ENCODE data around the gene DCLRE1B. TPM values are rescaled to one million over a fixed set of nuclear protein-coding genes. Genes with fewer than 3 reads are reported as not detected.

The DCLRE1B gene
- total RNA-seq, 1 donor from 2014 or later = 1.9 TPM

DNA sequence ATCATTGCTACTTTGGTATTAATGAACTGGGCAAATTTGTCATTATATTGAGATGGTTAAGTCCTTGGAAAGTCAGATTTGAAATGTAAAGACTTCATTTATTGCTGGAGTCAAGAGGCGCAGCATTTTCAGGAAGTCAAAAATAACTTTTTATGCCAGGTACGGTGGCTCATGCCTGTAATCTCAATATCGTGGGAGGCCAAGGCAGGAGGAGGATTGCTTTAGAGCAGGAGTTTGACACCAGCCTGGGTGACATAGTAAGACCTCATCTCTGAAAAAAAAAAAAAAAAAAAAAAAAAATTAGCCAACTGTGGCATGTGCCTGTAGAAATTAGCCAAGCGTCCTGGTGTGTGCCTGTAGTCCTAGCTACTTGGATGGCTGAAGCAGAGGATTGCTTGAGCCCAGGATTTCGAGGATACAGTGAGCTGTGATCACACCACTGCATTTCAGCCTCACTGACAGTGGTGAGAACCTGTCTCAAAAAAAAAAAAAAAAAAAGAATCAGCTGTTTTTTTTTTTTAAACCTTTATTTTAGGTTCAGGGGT, 29.5 kb downstream of the DCLRE1B start:
- H3K9me3 ChIP-seq = no peaks in the 10 kb centered on the region
- H3K36me3 ChIP-seq = no peaks in the 10 kb centered on the region
- no peak overlapping the region for H3K4me3 ChIP-seq
- DNase-seq (ENCODE audit: low spot score in 2 of 2) = no peak
- H3K27me3 ChIP-seq = no peaks in the 10 kb centered on the region
- H3K27ac ChIP-seq = no peak overlapping the region
- intact Hi-C loops (cut with DNase I) = loop anchor here (5.0 kb wide), 1 partner anchor 97 kb away; no protein-coding TSS in a partner anchor
- no peak for TF ChIP-seq CTCF (IDR thresholded peaks at IDR 0.05)
- H3K4me1 ChIP-seq = peaks cover 4 to 29% of the 10 kb centered on the region in 2 donors

DNA sequence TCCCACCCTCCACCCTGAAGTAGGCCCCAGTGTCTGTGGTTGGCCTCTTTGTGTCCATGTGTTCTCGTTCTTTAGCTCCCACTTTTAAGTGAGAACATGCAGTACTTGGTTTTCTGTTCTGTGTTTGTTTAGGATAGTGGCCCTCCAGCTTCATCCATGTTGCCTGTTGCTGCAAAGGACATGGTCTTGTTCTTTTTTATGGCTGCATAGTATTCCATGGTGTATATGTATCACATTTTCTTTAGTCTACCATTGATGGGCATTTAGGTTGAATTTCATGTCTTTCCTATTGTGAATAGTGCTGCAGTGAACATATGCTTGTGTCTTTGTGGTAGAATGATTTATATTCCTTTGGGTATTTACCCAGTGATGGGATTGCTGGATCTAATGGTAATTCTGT, 30.1 kb downstream of the DCLRE1B start:
- no peak for TF ChIP-seq CTCF (IDR thresholded peaks at IDR 0.05)
- no peak overlapping the region for H3K4me3 ChIP-seq
- peaks cover 4 to 27% of the 10 kb centered on the region in 2 donors for H3K4me1 ChIP-seq
- intact Hi-C loops (cut with DNase I) = no loop called here
- no peaks in the 10 kb centered on the region for H3K9me3 ChIP-seq
- H3K27me3 ChIP-seq = no peaks in the 10 kb centered on the region
- H3K36me3 ChIP-seq = no peaks in the 10 kb centered on the region
- no peak overlapping the region for H3K27ac ChIP-seq
- DNase-seq (ENCODE audit: low spot score in 2 of 2) = no peak

- intact Hi-C loops (cut with DNase I) = no loop called here
- no peak overlapping the region for H3K4me3 ChIP-seq
- no peaks in the 10 kb centered on the region for H3K9me3 ChIP-seq
- no peak overlapping the region for H3K27ac ChIP-seq
- peaks cover 0 to 7% of the 10 kb centered on the region in 2 donors for H3K36me3 ChIP-seq
- H3K27me3 ChIP-seq = no peaks in the 10 kb centered on the region
- no peak for DNase-seq (ENCODE audit: low spot score in 2 of 2)
- TF ChIP-seq CTCF (IDR thresholded peaks at IDR 0.05) = no peak
- H3K4me1 ChIP-seq = peaks cover 4 to 19% of the 10 kb centered on the region in 2 donors
Measured at GRCh38 chr1:113935970-113936369, 30.8 kb downstream of the DCLRE1B start.

DNA sequence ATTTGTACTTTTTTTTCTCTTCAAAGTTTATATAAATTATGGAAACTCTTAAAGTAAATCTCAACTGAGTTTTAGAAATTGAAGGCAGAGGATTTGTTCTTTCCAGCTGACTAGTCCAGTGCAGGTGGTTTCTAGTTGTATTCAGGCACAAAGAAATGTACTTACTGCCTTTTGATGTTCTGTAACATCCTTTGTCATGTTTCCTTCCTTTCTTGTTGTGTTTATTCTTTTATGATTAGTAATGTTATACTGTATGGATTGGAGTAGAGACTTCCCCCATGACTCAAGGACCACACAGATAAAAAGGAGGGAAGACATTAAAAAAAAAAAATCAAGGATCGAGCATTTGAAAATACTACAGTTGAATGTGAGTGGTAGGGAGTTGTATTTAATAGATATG, 32.0 kb downstream of the DCLRE1B start:
- H3K4me1 ChIP-seq = peaks cover 3 to 12% of the 10 kb centered on the region in 2 donors

DNA sequence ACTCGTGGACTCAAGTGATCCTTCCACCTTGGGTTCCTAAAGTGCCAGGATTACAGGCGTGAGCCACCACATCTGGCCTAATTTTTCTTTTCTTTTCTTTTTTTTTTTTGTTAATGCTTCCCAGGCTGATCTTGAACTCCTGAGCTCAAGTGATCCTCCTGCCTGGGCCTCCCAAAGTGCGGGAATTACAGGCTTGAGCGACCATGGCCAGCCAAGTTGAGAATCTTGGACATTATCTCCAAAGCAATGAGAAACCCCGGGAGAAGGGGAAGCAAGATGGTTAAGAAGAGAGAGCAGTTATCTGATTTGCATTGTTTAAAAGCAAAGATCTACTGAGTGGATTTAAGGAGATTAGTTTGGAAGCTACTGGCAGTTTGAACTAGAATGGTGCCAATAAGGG, 33.1 kb downstream of the DCLRE1B start:
- intact Hi-C loops (cut with DNase I) = no loop called here
- Histone ChIP-seq H3K27me3 (no peaks in the 10 kb centered on the region), H3K36me3 (peaks cover 3 to 17% of the 10 kb centered on the region in 2 donors), H3K4me1 (peaks cover 0 to 9% of the 10 kb centered on the region in 2 donors), H3K27ac (no peak overlapping the region), H3K4me3 (no peak overlapping the region), H3K9me3 (no peaks in the 10 kb centered on the region)
- DNase-seq (ENCODE audit: low spot score in 2 of 2) = no peak
- TF ChIP-seq CTCF (IDR thresholded peaks at IDR 0.05) = no peak

More for the DNA sequence above, 32.0 kb downstream of the DCLRE1B start:
- Histone ChIP-seq H3K27ac (no peak overlapping the region), H3K36me3 (peaks cover 3 to 16% of the 10 kb centered on the region in 2 donors), H3K9me3 (no peaks in the 10 kb centered on the region), H3K27me3 (no peaks in the 10 kb centered on the region), H3K4me3 (no peak overlapping the region)
- DNase-seq (ENCODE audit: low spot score in 2 of 2) = no peak
- no peak for TF ChIP-seq CTCF (IDR thresholded peaks at IDR 0.05)
- intact Hi-C loops (cut with DNase I) = no loop called here

Measured in ascending aorta (tissue), 2 donors.